CD4-positive, alpha-beta T cell treated with Interleukin-15 for 1 hour (primary cell): Measurements from ENCODE around the gene C12orf56.
"Not testable (repeated sequence)": the region's sequence is repeated elsewhere in the genome, so short reads cannot be mapped to it uniquely, and the experiment has no call there.

ENCODE experiments used
- DNase-seq: peaks from one replicate; pipeline ENCODE4 v3.0.0-alpha.2; 2020

The C12orf56 gene

GRCh38 chr12:64385019-64385418 lies 5.5 kb downstream of the C12orf56 start:
- no peak for DNase-seq

- DNase-seq: no peak
Observed at GRCh38 chr12:64383675-64384074, 6.9 kb downstream of the C12orf56 start.

GRCh38 chr12:64362721-64363305 lies 27.7 kb downstream of the C12orf56 start:
- no peak for DNase-seq

GRCh38 chr12:64361173-64361572 lies 29.4 kb downstream of the C12orf56 start:
- DNase-seq: not testable (repeated sequence)

- DNase-seq: not testable (repeated sequence)
Observed at GRCh38 chr12:64356209-64356608, 34.3 kb downstream of the C12orf56 start.

GRCh38 chr12:64352181-64352580 lies 38.4 kb downstream of the C12orf56 start:
- no peak for DNase-seq

GRCh38 chr12:64351265-64351664 lies 39.3 kb downstream of the C12orf56 start:
- no peak for DNase-seq

GRCh38 chr12:64347630-64348029 lies 42.9 kb downstream of the C12orf56 start:
- no peak for DNase-seq

GRCh38 chr12:64344631-64345030 lies 45.9 kb downstream of the C12orf56 start:
- not testable (repeated sequence) for DNase-seq

GRCh38 chr12:64340546-64340945 lies 50.0 kb downstream of the C12orf56 start:
- not testable (repeated sequence) for DNase-seq

- no peak for DNase-seq
Observed at GRCh38 chr12:64335886-64336466, 54.6 kb downstream of the C12orf56 start.

GRCh38 chr12:64332938-64333337 lies 57.6 kb downstream of the C12orf56 start:
- no peak for DNase-seq

GRCh38 chr12:64332296-64332695 lies 58.3 kb downstream of the C12orf56 start:
- no peak for DNase-seq

- DNase-seq: not testable (repeated sequence)
Observed at GRCh38 chr12:64329031-64329710, 61.4 kb downstream of the C12orf56 start.

GRCh38 chr12:64325055-64325454 lies 65.5 kb downstream of the C12orf56 start:
- no peak for DNase-seq

- no peak for DNase-seq
Observed at GRCh38 chr12:64323476-64324225, 66.9 kb downstream of the C12orf56 start.

- DNase-seq: no peak
Observed at GRCh38 chr12:64323006-64323405, 67.6 kb downstream of the C12orf56 start.

GRCh38 chr12:64320611-64321010 lies 69.9 kb downstream of the C12orf56 start:
- no peak for DNase-seq

- not testable (repeated sequence) for DNase-seq
Observed at GRCh38 chr12:64319540-64320225, 70.9 kb downstream of the C12orf56 start.

GRCh38 chr12:64318605-64319004 lies 72.0 kb downstream of the C12orf56 start:
- no peak for DNase-seq

GRCh38 chr12:64311877-64312276 lies 78.7 kb downstream of the C12orf56 start:
- DNase-seq: no peak

- DNase-seq: no peak
Observed at GRCh38 chr12:64304571-64304970, 86.0 kb downstream of the C12orf56 start.

- no peak for DNase-seq
Observed at GRCh38 chr12:64299628-64300027, 90.9 kb downstream of the C12orf56 start.
